Naive thymus-derived CD4-positive, alpha-beta T cell (primary cell): ENCODE results near the gene SMARCC1. TPM values are rescaled to one million over a fixed set of nuclear protein-coding genes. Genes with fewer than 3 reads are reported as not detected.

Source experiments
- ATAC-seq: fragments of 150-1000 bp; cut with Tn5 transposase; 2 replicates; pipeline ENCODE4 v1.10.0; 2021; ENCODE audit warnings: mild to moderate bottlenecking, moderate library complexity
- CTCF ChIA-PET: fragments of 350-600 bp; sonication (Branson Sonifier 250); formaldehyde crosslinking; loops from one replicate; lab custom pipeline; 2021; ENCODE audit warnings: antibody characterized with exemption; lab: Charles Lee
- POLR2A ChIA-PET: fragments of 350-600 bp; sonication (Branson Sonifier 250); formaldehyde crosslinking; loops from one replicate; lab custom pipeline; 2021; ENCODE audit warnings: antibody characterized with exemption, inconsistent platforms; lab: Charles Lee
- DNase-seq, 9 donors: peaks; one replicate each; pipeline versions ENCODE4 v3.0.0 to v3.0.0-alpha.2; 2020 to 2022; ENCODE audit warnings: mixed read lengths in 1 of 9
- H3K27ac ChIP-seq: one replicate; pipeline ENCODE4 v1.7.0; 2013; ENCODE audit warnings: mild to moderate bottlenecking, low read depth, low read length, moderate library complexity
- H3K27me3 ChIP-seq, 2 donors: one replicate each; pipeline ENCODE4 v1.7.0; 2013; ENCODE audit warnings: low read length in 2 of 2, mild to moderate bottlenecking in 2 of 2, moderate library complexity in 2 of 2; ENCODE audit not compliant: control insufficient read depth in 2 of 2, insufficient read depth in 2 of 2
- H3K36me3 ChIP-seq, 3 experiments: 1 replicate in 2 of 3; 2 replicates in 1 of 3; pipeline ENCODE4 v1.7.0; 2013; ENCODE audit warnings: low read length in 3 of 3, mild to moderate bottlenecking in 3 of 3, moderate library complexity in 1 of 3; ENCODE audit not compliant: insufficient read depth in 3 of 3, control insufficient read depth in 2 of 3
- H3K4me1 ChIP-seq, 2 donors: one replicate each; pipeline ENCODE4 v1.7.0; 2013; ENCODE audit warnings: low read length in 2 of 2, mild to moderate bottlenecking in 2 of 2, moderate library complexity in 1 of 2; ENCODE audit not compliant: control insufficient read depth in 2 of 2, insufficient read depth in 2 of 2
- H3K4me3 ChIP-seq: 2 replicates; pipeline ENCODE4 v1.7.0; 2013; ENCODE audit warnings: mild to moderate bottlenecking, low read length
- H3K9me3 ChIP-seq, 3 experiments: 1 replicate in 2 of 3; 2 replicates in 1 of 3; pipeline ENCODE4 v1.7.0; 2013; ENCODE audit warnings: low read length in 3 of 3; ENCODE audit not compliant: control insufficient read depth in 2 of 3
- H3K27ac Mint-ChIP-seq, 9 donors: one replicate each; pipeline ENCODE4 v1.8.0; 2020 to 2022; ENCODE audit warnings: mixed read lengths in 9 of 9, mild to moderate bottlenecking in 8 of 9, moderate library complexity in 5 of 9, inconsistent platforms in 2 of 9
- H3K27me3 Mint-ChIP-seq, 5 donors: one replicate each; pipeline ENCODE4 v1.8.0; 2021 to 2022; ENCODE audit warnings: mixed read lengths in 5 of 5, mild to moderate bottlenecking in 1 of 5
- H3K36me3 Mint-ChIP-seq, 5 donors: one replicate each; pipeline ENCODE4 v1.8.0; 2020 to 2022; ENCODE audit warnings: mixed read lengths in 5 of 5, mild to moderate bottlenecking in 3 of 5, inconsistent platforms in 1 of 5
- H3K4me1 Mint-ChIP-seq, 7 donors: one replicate each; pipeline ENCODE4 v1.8.0; 2020 to 2022; ENCODE audit warnings: mixed read lengths in 7 of 7, mild to moderate bottlenecking in 3 of 7, inconsistent platforms in 1 of 7
- H3K4me3 Mint-ChIP-seq, 10 donors: one replicate each; pipeline ENCODE4 v1.8.0; 2020 to 2022; ENCODE audit warnings: mild to moderate bottlenecking in 10 of 10, mixed read lengths in 10 of 10, moderate library complexity in 6 of 10, inconsistent platforms in 2 of 10
- H3K9me3 Mint-ChIP-seq, 11 donors: one replicate each; pipeline ENCODE4 v1.8.0; 2020 to 2022; ENCODE audit warnings: mixed read lengths in 11 of 11, mild to moderate bottlenecking in 4 of 11, inconsistent platforms in 1 of 11, moderate library complexity in 1 of 11
- intact Hi-C, 2 donors: fragments of 100-400 bp; cut with micrococcal nuclease; formaldehyde crosslinking; loops; one replicate each; pipeline ENCODE4 v1.15.1; 2023
- polyA plus RNA-seq, 2 donors: library from polyadenylated mRNA; unstranded; fragments of 300-500 nt; fragmentation: Illumina TruSeq; gene quantifications; one replicate each; pipeline ENCODE4 v1.2.3, GENCODE V29; 2021
- total RNA-seq, 6 experiments: library from RNA in 5 of 6; stranded (reverse) in 5 of 6; gene quantifications; 1 replicate in 5 of 6; 2 replicates in 1 of 6; pipeline ENCODE4 v1.2.3 and lab custom pipeline; 2021 to 2026

SMARCC1 gene
- total and polyA plus RNA-seq, 7 experiments from 2014 or later: 54.0 to 125 (median 98.6) TPM

DNA sequence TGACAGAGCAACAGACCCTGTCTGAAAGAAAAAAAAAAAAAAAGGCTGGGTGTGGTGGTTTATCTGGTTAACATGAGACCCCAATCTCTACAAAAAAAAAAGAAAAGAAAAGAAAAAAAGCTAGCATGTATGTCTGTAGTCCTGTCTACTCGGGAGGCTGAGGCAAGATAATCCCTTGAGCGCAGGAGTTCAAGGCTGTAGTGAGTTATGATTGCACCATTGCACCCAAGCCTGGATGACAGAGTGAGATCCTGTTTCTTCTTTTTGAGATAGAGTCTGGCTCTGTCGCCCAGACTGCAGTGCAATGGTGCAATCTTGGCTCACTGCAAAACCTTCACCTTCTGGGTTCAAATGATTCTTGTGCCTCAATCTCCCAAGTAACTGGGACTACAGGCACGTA lies 12.9 kb upstream of the SMARCC1 start:
- ChIA-PET POLR2A (interaction anchor here (0.7 kb wide), 1 partner anchor 742 kb away, joined by 4 read pairs; no protein-coding TSS in a partner anchor), CTCF (interaction anchor here (1.2 kb wide), 1 partner anchor 274 kb away, joined by 4 read pairs; no protein-coding TSS in a partner anchor)
- H3K27me3 Mint-ChIP-seq: peaks cover 0 to 4% (median 0%) of the 10 kb centered on the region in 5 donors
- no peaks in the 10 kb centered on the region for H3K36me3 Mint-ChIP-seq
- no peaks in the 10 kb centered on the region for H3K36me3 ChIP-seq
- DNase-seq (no peak), ATAC-seq (no peak)
- H3K4me1 ChIP-seq: no peaks in the 10 kb centered on the region
- H3K4me1 Mint-ChIP-seq: no peaks in the 10 kb centered on the region
- no peak overlapping the region for H3K4me3 ChIP-seq
- H3K27ac ChIP-seq: no peak overlapping the region
- no peak overlapping the region for H3K4me3 Mint-ChIP-seq
- H3K27me3 ChIP-seq: no peaks in the 10 kb centered on the region
- no peak overlapping the region for H3K27ac Mint-ChIP-seq
- H3K9me3 ChIP-seq: no peaks in the 10 kb centered on the region
- H3K9me3 Mint-ChIP-seq: peaks cover 0 to 2% (median 0%) of the 10 kb centered on the region in 11 donors
- intact Hi-C loops: no loop called here

- peaks cover 0 to 5% (median 3%) of the 10 kb centered on the region in 7 donors for H3K4me1 Mint-ChIP-seq
- peaks cover 0 to 2% (median 0%) of the 10 kb centered on the region in 11 donors for H3K9me3 Mint-ChIP-seq
- ATAC-seq: no peak
- Histone ChIP-seq H3K9me3 (no peaks in the 10 kb centered on the region), H3K36me3 (no peaks in the 10 kb centered on the region), H3K27me3 (no peaks in the 10 kb centered on the region), H3K4me1 (no peaks in the 10 kb centered on the region), H3K4me3 (no peak overlapping the region), H3K27ac (no peak overlapping the region)
- no peak overlapping the region for H3K4me3 Mint-ChIP-seq
- H3K36me3 Mint-ChIP-seq: no peaks in the 10 kb centered on the region
- intact Hi-C loops: no loop called here
- DNase-seq: no peak
- CTCF ChIA-PET: interaction anchor here (0.7 kb wide), 1 partner anchor 271 kb away, joined by 3 read pairs; no protein-coding TSS in a partner anchor
- H3K27ac Mint-ChIP-seq: no peak overlapping the region
- POLR2A ChIA-PET: no interaction called here
- peaks cover 0 to 4% (median 0%) of the 10 kb centered on the region in 5 donors for H3K27me3 Mint-ChIP-seq
Observed at GRCh38 chr3:47792699-47793098, 11.0 kb upstream of the SMARCC1 start.

DNA sequence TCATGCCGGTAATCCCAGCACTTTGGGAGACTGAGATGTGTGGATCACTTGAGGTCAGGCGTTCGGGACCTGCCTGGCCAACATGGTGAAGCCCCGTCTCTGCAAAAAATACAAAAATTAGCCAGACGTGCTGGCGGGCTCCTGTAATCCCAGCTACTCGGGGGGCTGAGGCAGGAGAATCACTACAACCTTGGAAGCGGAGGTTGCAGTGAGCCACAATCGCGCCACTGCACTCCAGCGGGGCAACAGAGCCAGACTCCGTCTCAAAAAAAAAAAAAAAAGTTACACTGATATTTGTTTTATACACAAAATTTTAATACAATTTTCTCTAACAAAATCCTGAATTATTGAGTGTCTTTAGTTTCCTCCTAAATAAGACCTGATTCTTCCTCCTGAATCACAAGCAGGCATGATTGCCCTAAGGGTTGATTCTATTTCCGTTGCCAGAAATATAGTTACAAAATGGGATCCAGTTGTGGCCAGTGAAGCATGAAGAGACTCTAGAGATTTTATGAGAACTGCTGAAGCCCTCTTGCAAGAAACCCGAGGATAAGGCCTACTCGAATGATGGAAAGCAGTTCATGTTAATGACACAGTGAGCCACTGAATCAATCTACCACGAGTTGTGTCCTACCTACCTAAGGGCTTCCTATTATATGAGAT lies 9.6 kb upstream of the SMARCC1 start:
- Histone ChIP-seq H3K4me3 (no peak overlapping the region), H3K36me3 (no peaks in the 10 kb centered on the region), H3K4me1 (no peaks in the 10 kb centered on the region), H3K27me3 (no peaks in the 10 kb centered on the region), H3K27ac (no peak overlapping the region), H3K9me3 (no peaks in the 10 kb centered on the region)
- CTCF ChIA-PET: no interaction called here
- ATAC-seq (no peak), DNase-seq (no peak)
- no peaks in the 10 kb centered on the region for H3K36me3 Mint-ChIP-seq
- peaks cover 0 to 5% (median 3%) of the 10 kb centered on the region in 7 donors for H3K4me1 Mint-ChIP-seq
- H3K27ac Mint-ChIP-seq: peak overlapping the region in 1 of 9 donors; percentile 14
- no peak overlapping the region for H3K4me3 Mint-ChIP-seq
- intact Hi-C loops: no loop called here
- H3K27me3 Mint-ChIP-seq: no peaks in the 10 kb centered on the region
- POLR2A ChIA-PET: no interaction called here
- H3K9me3 Mint-ChIP-seq: peaks cover 0 to 2% (median 0%) of the 10 kb centered on the region in 11 donors

- Mint-ChIP-seq H3K27me3 (peaks cover 0 to 3% (median 0%) of the 10 kb centered on the region in 5 donors), H3K36me3 (peaks cover 0 to 4% (median 0%) of the 10 kb centered on the region in 5 donors), H3K4me3 (no peak overlapping the region), H3K4me1 (peaks cover 18 to 28% (median 25%) of the 10 kb centered on the region in 7 donors), H3K9me3 (peaks cover 0 to 3% (median 0%) of the 10 kb centered on the region in 11 donors), H3K27ac (peak overlapping the region in 2 of 9 donors; percentile 48 to 99)
- no peak for DNase-seq
- no peaks in the 10 kb centered on the region for H3K9me3 ChIP-seq
- ChIA-PET POLR2A (interaction anchor here (0.6 kb wide), 1 partner anchor 394 kb away, joined by 3 read pairs; no protein-coding TSS in a partner anchor), CTCF (no interaction called here)
- no peaks in the 10 kb centered on the region for H3K36me3 ChIP-seq
- intact Hi-C loops: loop anchor here (5.0 to 10.0 kb wide), 7 partner anchors 109 to 1629 kb away; partner anchors contain the start of genes CCDC12 (in 1 of the 2), CSPG5 (in 1 of the 2), KIF9 (in 1 of the 2) and KLHL18 (in 1 of the 2)
- no peak overlapping the region for H3K4me3 ChIP-seq
- ATAC-seq: no peak
- no peak overlapping the region for H3K27ac ChIP-seq
- H3K27me3 ChIP-seq: no peaks in the 10 kb centered on the region
- peaks cover 18 to 21% of the 10 kb centered on the region in 2 donors for H3K4me1 ChIP-seq
Observed at GRCh38 chr3:47783673-47784072, 2.0 kb upstream of the SMARCC1 start.

DNA sequence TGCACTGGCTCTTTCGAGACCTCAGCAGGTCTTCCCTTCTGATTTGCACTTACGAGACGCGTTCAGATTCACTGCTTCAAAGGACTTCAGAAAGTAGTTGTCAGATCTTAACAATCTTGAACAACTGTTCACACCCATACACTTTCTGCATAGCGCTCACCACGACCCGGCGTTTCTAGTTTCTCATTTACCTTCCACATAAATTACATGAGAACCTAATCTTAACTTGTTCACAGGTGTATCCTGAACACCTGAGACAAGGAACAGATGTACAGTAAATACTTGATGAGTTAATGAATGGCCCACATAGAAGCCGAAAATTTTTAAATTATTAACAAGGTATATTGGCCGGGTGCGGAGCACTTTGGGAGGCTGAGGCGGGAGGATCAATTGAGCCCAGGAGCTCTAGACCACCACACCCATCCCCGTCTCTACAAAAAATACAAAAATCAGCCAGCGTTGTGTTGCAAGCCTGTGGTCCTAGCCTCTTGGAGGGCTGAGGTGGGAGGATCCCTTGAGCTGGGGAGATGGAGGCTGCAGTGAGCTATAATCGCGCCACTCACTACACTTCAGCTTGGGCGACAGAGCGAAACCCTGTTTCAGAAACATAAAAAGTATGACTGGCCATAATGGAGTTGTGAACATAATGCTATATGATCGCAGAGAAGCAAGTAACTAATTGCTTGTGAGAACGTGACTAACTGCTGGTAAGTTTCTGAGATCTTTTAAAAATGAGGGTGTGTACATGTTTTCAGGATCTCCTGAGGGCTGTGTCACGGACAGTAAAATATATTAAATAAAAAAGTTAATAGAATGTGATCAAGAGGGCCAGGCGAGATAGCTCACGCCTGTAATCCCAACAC lies 984 bp upstream of the SMARCC1 start:
- peak overlapping the region; percentile 65 for H3K4me3 ChIP-seq
- H3K27me3 ChIP-seq: no peaks in the 10 kb centered on the region
- ChIA-PET POLR2A (no interaction called here), CTCF (no interaction called here)
- Mint-ChIP-seq H3K9me3 (peaks cover 0 to 3% (median 0%) of the 10 kb centered on the region in 11 donors), H3K4me1 (peaks cover 18 to 28% (median 23%) of the 10 kb centered on the region in 7 donors), H3K4me3 (peak overlapping the region; percentile 87 to 96 (median 93)), H3K27ac (peak overlapping the region; percentile 93 to 100 (median 98)), H3K27me3 (peaks cover 0 to 3% (median 0%) of the 10 kb centered on the region in 5 donors), H3K36me3 (peaks cover 0 to 4% (median 0%) of the 10 kb centered on the region in 5 donors)
- no peak for ATAC-seq
- no peak for DNase-seq
- peak overlapping the region; percentile 99 for H3K27ac ChIP-seq
- no peaks in the 10 kb centered on the region for H3K36me3 ChIP-seq
- H3K9me3 ChIP-seq: no peaks in the 10 kb centered on the region
- H3K4me1 ChIP-seq: peaks cover 18 to 21% of the 10 kb centered on the region in 2 donors
- intact Hi-C loops: loop anchor here (1.0 to 10.0 kb wide), 9 partner anchors 21 to 1630 kb away; partner anchors contain the start of genes CCDC12 (in 1 of the 2), CSPG5 (in 1 of the 2), DHX30 (in 1 of the 2) and ELP6 (in 1 of the 2)
